ENCODE data around the gene OR2AT4. TPM values are rescaled to one million over a fixed set of nuclear protein-coding genes. Genes with fewer than 3 reads are reported as not detected.
"Not testable (repeated sequence)": the region's sequence is repeated elsewhere in the genome, so short reads cannot be mapped to it uniquely, and the experiment has no call there.

Gene OR2AT4
- total RNA-seq, 2 donors from 2014 or later = under 0.01 TPM; not detected in 1

DNA sequence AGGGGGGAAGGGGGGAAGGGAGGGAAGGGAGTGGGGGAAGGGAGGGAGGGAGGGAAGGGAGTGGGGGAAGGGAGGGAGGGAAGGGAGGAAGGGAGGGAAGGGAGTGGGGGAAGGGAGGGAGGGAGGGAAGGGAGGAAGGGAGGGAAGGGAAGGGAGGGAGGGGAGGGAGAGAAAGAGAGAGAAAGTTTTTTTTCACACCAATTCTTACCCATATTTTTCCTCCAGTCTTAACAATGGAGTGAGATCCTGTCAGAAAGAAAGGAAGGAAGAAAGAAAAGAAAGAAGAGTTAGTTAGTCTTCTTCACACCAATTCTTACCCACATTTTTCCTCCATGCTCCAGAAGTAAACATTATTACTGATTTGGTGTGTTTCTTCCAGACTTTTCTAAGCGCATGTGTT, 3.0 kb upstream of the OR2AT4 start:
- no peak for ATAC-seq
- H3K9me3 ChIP-seq = no peaks in the 10 kb centered on the region

DNA sequence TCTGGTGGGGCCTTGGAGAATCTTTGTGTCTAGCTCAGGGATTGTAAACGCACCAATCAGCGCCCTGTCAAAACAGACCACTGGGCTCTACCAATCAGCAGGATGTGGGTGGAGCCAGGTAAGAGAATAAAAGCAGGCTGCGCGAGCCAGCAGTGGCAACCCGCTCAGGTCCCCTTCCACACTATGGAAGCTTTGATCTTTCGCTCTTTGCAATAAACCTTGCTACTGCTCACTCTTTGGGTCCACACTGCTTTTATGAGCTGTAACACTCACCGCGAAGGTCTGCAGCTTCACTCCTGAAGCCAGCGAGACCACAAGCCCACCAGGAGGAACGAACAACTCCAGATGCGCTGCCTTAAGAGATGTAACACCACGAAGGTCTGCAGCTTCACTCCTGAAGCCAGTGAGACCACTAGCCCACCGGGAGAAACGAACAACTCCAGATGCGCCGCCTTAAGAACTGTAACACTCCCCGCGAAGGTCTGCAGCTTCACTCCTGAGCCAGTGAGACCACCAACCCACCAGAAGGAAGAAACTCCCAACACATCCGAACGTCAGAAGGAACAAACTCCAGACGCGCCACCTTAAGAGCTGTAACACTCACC, 2.3 kb upstream of the OR2AT4 start:
- intact Hi-C loops (cut with DNase I); H3K4me3 ChIP-seq; H3K9me3 ChIP-seq; DNase-seq; ATAC-seq; H3K36me3 ChIP-seq (replicated peaks in 1 of 2; ENCODE audit: insufficient read depth in 1 of 2, low read depth in 2 of 2); H3K27ac ChIP-seq; H3K4me1 ChIP-seq; H3K27me3 ChIP-seq: not testable (repeated sequence)
- WGBS, 2 donors = 84 to 87% methylated on average over 19 to 22 of the region's 22 CpGs

More for the DNA sequence above, 3.0 kb upstream of the OR2AT4 start:
- Histone ChIP-seq H3K4me3 (no peak overlapping the region), H3K4me1 (no peaks in the 10 kb centered on the region), H3K36me3 (replicated peaks in 1 of 2; ENCODE audit: insufficient read depth in 1 of 2, low read depth in 2 of 2) (no peaks in the 10 kb centered on the region), H3K27me3 (no peaks in the 10 kb centered on the region), H3K27ac (no peak overlapping the region)
- intact Hi-C loops (cut with DNase I) = no loop called here
- no peak for DNase-seq
- TF ChIP-seq, protein P1, sequence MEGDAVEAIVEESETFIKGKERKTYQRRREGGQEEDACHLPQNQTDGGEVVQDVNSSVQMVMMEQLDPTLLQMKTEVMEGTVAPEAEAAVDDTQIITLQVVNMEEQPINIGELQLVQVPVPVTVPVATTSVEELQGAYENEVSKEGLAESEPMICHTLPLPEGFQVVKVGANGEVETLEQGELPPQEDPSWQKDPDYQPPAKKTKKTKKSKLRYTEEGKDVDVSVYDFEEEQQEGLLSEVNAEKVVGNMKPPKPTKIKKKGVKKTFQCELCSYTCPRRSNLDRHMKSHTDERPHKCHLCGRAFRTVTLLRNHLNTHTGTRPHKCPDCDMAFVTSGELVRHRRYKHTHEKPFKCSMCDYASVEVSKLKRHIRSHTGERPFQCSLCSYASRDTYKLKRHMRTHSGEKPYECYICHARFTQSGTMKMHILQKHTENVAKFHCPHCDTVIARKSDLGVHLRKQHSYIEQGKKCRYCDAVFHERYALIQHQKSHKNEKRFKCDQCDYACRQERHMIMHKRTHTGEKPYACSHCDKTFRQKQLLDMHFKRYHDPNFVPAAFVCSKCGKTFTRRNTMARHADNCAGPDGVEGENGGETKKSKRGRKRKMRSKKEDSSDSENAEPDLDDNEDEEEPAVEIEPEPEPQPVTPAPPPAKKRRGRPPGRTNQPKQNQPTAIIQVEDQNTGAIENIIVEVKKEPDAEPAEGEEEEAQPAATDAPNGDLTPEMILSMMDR (IDR thresholded peaks at IDR 0.05) = no peak
- no peak for TF ChIP-seq POLR2A (IDR thresholded peaks at IDR 0.05)
- 89 to 97% methylated on average over 1 of the region's 1 CpG for WGBS, 2 donors

DNA sequence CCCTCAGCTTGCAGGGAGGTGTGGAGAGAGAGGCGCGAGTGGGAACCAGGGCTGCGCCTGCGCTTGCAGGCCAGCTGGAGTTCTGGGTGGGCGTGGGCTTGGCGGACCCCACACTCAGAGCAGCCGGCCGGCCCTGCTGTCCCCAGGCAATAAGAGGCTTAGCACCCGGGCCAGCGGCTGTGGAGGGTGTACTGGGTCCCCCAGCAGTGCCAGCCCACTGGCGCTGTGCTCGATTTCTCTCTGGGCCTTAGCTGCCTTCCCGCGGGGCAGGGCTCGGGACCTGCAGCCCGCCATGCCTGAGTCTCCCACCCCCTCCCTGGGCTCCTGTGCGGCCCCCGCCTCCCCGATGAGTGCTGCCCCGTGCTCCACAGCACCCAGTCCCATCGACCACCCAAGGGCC, 1.5 kb upstream of the OR2AT4 start:
- H3K9me3 ChIP-seq; H3K27ac ChIP-seq; H3K36me3 ChIP-seq (replicated peaks in 1 of 2; ENCODE audit: insufficient read depth in 1 of 2, low read depth in 2 of 2); H3K4me1 ChIP-seq; DNase-seq; H3K4me3 ChIP-seq; H3K27me3 ChIP-seq; intact Hi-C loops (cut with DNase I); ATAC-seq: not testable (repeated sequence)
- 91 to 100% methylated on average over 2 to 16 of the region's 21 CpGs for WGBS, 2 donors

DNA sequence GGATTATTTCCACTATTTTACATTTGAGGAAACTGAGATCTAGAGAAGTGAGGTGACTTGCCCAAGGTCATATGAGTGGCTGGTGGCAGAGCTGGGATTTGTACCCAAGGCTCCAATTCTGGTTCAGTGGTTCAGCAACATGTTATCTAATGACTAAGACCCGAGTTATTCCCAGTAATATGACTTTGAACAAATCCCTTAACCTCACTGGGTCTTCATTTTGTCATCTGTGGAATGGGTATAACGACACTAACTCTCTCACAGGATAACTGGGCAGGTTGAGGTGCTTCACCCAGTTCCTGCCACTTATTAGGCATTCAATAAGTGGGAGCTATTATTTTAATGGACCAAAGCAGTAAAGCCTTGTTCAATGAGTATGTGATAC, 489 bp upstream of the OR2AT4 start:
- no peaks in the 10 kb centered on the region for H3K9me3 ChIP-seq
- no peak for ATAC-seq
- H3K4me3 ChIP-seq = no peak overlapping the region
- WGBS, 2 donors = 38 to 68% methylated on average over 2 of the region's 2 CpGs
- no peak for DNase-seq
- no peaks in the 10 kb centered on the region for H3K27me3 ChIP-seq
- no peaks in the 10 kb centered on the region for H3K4me1 ChIP-seq
- intact Hi-C loops (cut with DNase I) = no loop called here
- no peak for TF ChIP-seq POLR2A (IDR thresholded peaks at IDR 0.05)
- TF ChIP-seq, protein P1 (IDR thresholded peaks at IDR 0.05) = no peak
- no peaks in the 10 kb centered on the region for H3K36me3 ChIP-seq (replicated peaks in 1 of 2; ENCODE audit: insufficient read depth in 1 of 2, low read depth in 2 of 2)
- H3K27ac ChIP-seq = no peak overlapping the region

DNA sequence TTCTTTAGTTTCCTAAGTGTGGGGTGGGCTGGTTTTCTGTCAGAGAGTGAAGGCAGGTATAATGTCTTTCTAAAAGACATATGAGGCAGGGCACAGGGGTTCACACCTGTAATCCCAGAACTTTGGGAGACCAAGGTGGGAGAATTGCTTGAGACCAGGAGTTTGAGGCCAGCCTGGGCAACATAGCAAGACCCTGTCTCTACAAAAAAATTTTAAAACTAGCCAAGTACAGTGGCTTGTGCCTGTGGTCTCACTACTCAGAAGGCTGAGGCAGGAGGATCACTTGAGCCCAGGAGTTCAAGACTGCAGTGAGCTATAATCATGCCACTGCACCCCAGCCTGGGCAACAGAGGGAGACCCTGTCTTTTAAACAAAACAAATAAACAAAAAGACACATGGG, 2.3 kb downstream of the OR2AT4 start:
- H3K36me3 ChIP-seq (replicated peaks in 1 of 2; ENCODE audit: insufficient read depth in 1 of 2, low read depth in 2 of 2); H3K4me3 ChIP-seq; H3K9me3 ChIP-seq; H3K27me3 ChIP-seq; intact Hi-C loops (cut with DNase I); ATAC-seq; H3K4me1 ChIP-seq; DNase-seq; H3K27ac ChIP-seq: not testable (repeated sequence)

DNA sequence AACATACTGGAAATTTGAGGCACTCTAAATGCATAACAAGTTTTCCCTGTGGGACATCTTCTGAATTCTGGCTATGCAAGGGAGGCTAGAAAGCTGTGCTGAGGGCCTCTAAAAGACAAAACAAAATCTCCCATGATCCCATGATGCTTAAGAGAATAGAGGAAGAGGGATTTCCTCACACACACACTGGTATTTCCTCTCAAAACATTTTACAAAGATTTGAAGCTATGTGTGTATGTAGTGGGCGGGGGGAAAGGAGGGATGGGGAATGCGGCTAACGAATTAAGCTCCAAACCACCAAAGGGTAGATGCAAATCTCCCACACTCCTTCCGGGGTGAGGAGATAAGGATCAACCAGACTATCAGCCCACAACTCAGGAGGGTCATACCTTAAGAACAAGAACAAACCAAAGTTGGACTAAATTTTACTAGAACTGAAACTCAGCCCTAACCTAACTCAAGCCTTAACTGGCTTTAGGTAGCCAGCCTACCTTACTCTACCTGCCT, 6.0 kb downstream of the OR2AT4 start:
- intact Hi-C loops (cut with DNase I) = no loop called here
- TF ChIP-seq, protein P1 (IDR thresholded peaks at IDR 0.05) = no peak
- TF ChIP-seq POLR2A (IDR thresholded peaks at IDR 0.05) = no peak
- no peak for DNase-seq
- H3K36me3 ChIP-seq (replicated peaks in 1 of 2; ENCODE audit: insufficient read depth in 1 of 2, low read depth in 2 of 2) = no peaks in the 10 kb centered on the region
- WGBS, 2 donors = 81 to 88% methylated on average over 4 of the region's 4 CpGs
- H3K27ac ChIP-seq = no peak overlapping the region
- peaks cover 0 to 9% (median 0%) of the 10 kb centered on the region in 3 donors for H3K9me3 ChIP-seq
- no peaks in the 10 kb centered on the region for H3K4me1 ChIP-seq
- H3K27me3 ChIP-seq = no peaks in the 10 kb centered on the region
- no peak for ATAC-seq
- no peak overlapping the region for H3K4me3 ChIP-seq

Data from body of pancreas (tissue), 4 donors.